Body of pancreas (tissue), 4 donors: ENCODE measurements around the gene MAN1B1. TPM values are rescaled to one million over a fixed set of nuclear protein-coding genes. Genes with fewer than 3 reads are reported as not detected.

ENCODE experiments used
- ATAC-seq: fragments of 150-250 bp; one replicate; pipeline ENCODE4 v1.9.1; 2016
- DNase-seq, 4 donors: peaks; one replicate each; pipeline ENCODE4 v3.0.0-alpha.2; 2019
- H3K27ac ChIP-seq, 4 donors: fragments of 200-600 bp; sonication (generic); 1 replicate in 3 of 4; 2 replicates in 1 of 4; pipeline versions ENCODE4 v1.5.1 to v1.6.1; 2016 to 2019; ENCODE audit warnings: mild to moderate bottlenecking in 1 of 4, mixed read lengths in 1 of 4, moderate library complexity in 1 of 4
- H3K27me3 ChIP-seq, 2 donors: fragments of 200-600 bp; sonication (generic); one replicate each; pipeline ENCODE4 v1.6.0; 2016; ENCODE audit warnings: mild to moderate bottlenecking in 1 of 2
- H3K36me3 ChIP-seq, 2 donors: fragments of 200-600 bp; sonication (generic); replicated peaks in 1 of 2; 2 replicates each; pipeline ENCODE4 v1.5.1; 2016; ENCODE audit warnings: low read depth in 2 of 2; ENCODE audit not compliant: insufficient read depth in 1 of 2
- H3K4me1 ChIP-seq: fragments of 200-600 bp; sonication (generic); one replicate; pipeline ENCODE4 v1.6.0; 2016
- H3K4me3 ChIP-seq, 2 donors: fragments of 200-600 bp; sonication (generic); 1 replicate in 1 of 2; 2 replicates in 1 of 2; pipeline ENCODE4 v1.5.1; 2016 to 2019
- H3K9me3 ChIP-seq, 3 donors: fragments of 200-600 bp; sonication (generic); 1 replicate in 2 of 3; 2 replicates in 1 of 3; pipeline ENCODE4 v1.5.1; 2016
- POLR2A ChIP-seq, 3 donors: fragments of 450-650 bp; IDR thresholded peaks; one replicate each; pipeline ENCODE4 v1.6.1; 2016; ENCODE audit warnings: antibody characterized with exemption in 3 of 3, mild to moderate bottlenecking in 2 of 3
- WGBS, 2 donors: methylation state at CpG; one replicate each; pipeline ENCODE4 v1.1.5; 2017; 5-methylcytosine and 5-hydroxymethylcytosine counted together
- intact Hi-C: fragments of 100-400 bp; cut with DNase I; formaldehyde crosslinking; loops from one replicate; pipeline ENCODE4 v1.15.1; 2023
- total RNA-seq, 2 donors: library from RNA; depleted of rRNA; stranded (reverse); fragments of >200 nt; gene quantifications; one replicate each; pipeline ENCODE4 v1.1.0, GENCODE V29; 2016
- TF ChIP-seq, protein P1 (sequence below), 7 experiments: fragments of 450-650 bp in 4 of 7; fragments of 200-600 bp in 3 of 7; sonication (generic) in 3 of 7; IDR thresholded peaks; one replicate each; pipeline ENCODE4 v1.5.1; 2016 to 2019; ENCODE audit warnings: antibody characterized with exemption in 7 of 7

MAN1B1 gene
- total RNA-seq, 2 donors from 2014 or later: 32.6 to 34.2 TPM

DNA sequence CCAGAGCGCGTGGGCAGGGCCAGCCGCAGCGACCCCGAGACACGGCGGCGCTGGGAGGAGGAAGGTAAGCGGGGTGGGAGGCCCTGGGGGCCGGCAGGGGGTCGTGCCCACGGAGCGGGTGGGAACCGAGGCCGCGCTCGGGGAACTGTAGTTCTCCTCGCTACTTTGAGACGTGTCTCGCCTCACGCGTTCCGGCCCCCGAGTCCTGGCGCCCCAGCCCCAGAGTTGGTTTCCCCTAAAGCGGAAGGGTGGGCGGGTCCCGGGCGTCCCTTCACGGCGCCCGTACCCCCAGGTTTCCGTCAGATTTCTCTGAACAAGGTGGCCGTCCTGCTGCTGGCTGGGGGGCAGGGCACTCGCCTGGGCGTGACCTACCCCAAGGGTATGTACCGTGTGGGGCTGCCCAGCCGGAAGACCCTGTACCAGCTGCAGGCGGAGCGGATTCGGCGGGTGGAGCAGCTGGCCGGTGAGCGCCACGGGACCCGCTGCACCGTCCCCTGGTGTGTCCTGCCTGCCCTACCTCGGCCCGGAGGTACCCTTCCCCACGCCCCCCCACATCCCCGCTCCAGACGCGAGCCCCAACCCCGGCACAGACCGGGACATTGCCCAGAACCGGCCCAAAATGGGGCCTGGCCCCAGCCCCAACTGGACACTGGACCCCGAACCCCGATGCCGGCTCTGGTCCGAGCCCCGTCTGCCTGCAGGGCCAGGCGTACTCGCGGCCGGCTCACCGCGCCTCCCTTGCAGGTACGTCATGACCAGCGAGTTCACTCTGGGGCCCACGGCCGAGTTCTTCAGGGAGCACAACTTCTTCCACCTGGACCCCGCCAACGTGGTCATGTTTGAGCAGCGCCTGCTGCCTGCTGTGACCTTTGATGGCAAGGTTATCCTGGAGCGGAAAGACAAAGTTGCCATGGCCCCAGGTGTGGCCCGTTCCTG lies 8.8 kb upstream of the MAN1B1 start:
- peak in 1 of 4 donors; percentile 42 for DNase-seq
- H3K4me1 ChIP-seq: peaks cover 21% of the 10 kb centered on the region
- peak overlapping the region; percentile 54 to 70 for H3K4me3 ChIP-seq
- no peaks in the 10 kb centered on the region for H3K9me3 ChIP-seq
- no peak overlapping the region for H3K27ac ChIP-seq
- ATAC-seq: peak; percentile 18
- intact Hi-C loops: no loop called here
- H3K36me3 ChIP-seq: no peaks in the 10 kb centered on the region
- H3K27me3 ChIP-seq: no peaks in the 10 kb centered on the region
- WGBS, 2 donors: 17 to 42% methylated on average over 9 to 54 of the region's 76 CpGs
- TF ChIP-seq POLR2A (IDR thresholded peaks at IDR 0.05): no peak
- TF ChIP-seq, protein P1, sequence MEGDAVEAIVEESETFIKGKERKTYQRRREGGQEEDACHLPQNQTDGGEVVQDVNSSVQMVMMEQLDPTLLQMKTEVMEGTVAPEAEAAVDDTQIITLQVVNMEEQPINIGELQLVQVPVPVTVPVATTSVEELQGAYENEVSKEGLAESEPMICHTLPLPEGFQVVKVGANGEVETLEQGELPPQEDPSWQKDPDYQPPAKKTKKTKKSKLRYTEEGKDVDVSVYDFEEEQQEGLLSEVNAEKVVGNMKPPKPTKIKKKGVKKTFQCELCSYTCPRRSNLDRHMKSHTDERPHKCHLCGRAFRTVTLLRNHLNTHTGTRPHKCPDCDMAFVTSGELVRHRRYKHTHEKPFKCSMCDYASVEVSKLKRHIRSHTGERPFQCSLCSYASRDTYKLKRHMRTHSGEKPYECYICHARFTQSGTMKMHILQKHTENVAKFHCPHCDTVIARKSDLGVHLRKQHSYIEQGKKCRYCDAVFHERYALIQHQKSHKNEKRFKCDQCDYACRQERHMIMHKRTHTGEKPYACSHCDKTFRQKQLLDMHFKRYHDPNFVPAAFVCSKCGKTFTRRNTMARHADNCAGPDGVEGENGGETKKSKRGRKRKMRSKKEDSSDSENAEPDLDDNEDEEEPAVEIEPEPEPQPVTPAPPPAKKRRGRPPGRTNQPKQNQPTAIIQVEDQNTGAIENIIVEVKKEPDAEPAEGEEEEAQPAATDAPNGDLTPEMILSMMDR (IDR thresholded peaks at IDR 0.05): no peak

- H3K36me3 ChIP-seq: no peaks in the 10 kb centered on the region
- no peak for TF ChIP-seq POLR2A (IDR thresholded peaks at IDR 0.05)
- TF ChIP-seq, protein P1 (IDR thresholded peaks at IDR 0.05): no peak
- no peak for DNase-seq
- ATAC-seq: no peak
- no peaks in the 10 kb centered on the region for H3K9me3 ChIP-seq
- H3K4me3 ChIP-seq: no peak overlapping the region
- peaks cover 21% of the 10 kb centered on the region for H3K4me1 ChIP-seq
- intact Hi-C loops: no loop called here
- H3K27me3 ChIP-seq: no peaks in the 10 kb centered on the region
- WGBS, 2 donors: 81 to 88% methylated on average over 12 to 39 of the region's 51 CpGs
- no peak overlapping the region for H3K27ac ChIP-seq
These were observed 7.9 kb upstream of the MAN1B1 start for GRCh38 chr9:137078701-137079400.

- Histone ChIP-seq H3K36me3 (no peaks in the 10 kb centered on the region), H3K27ac (no peak overlapping the region), H3K9me3 (no peaks in the 10 kb centered on the region), H3K27me3 (no peaks in the 10 kb centered on the region), H3K4me3 (no peak overlapping the region), H3K4me1 (peaks cover 21% of the 10 kb centered on the region)
- TF ChIP-seq, protein P1 (IDR thresholded peaks at IDR 0.05): no peak
- no peak for TF ChIP-seq POLR2A (IDR thresholded peaks at IDR 0.05)
- intact Hi-C loops: no loop called here
- 90 to 100% methylated on average over 1 to 12 of the region's 13 CpGs for WGBS, 2 donors
- no peak for ATAC-seq
- no peak for DNase-seq
These were observed 7.4 kb upstream of the MAN1B1 start for GRCh38 chr9:137079401-137079787.

GRCh38 chr9:137080260-137081122 lies 6.3 kb upstream of the MAN1B1 start:
- 91 to 92% methylated on average over 6 to 24 of the region's 24 CpGs for WGBS, 2 donors
- DNase-seq (no peak), ATAC-seq (no peak)
- H3K4me3 ChIP-seq: no peak overlapping the region
- no peak for TF ChIP-seq POLR2A (IDR thresholded peaks at IDR 0.05)
- TF ChIP-seq, protein P1 (IDR thresholded peaks at IDR 0.05): no peak
- H3K9me3 ChIP-seq: no peaks in the 10 kb centered on the region
- H3K27ac ChIP-seq: no peak overlapping the region
- intact Hi-C loops: no loop called here
- H3K36me3 ChIP-seq: no peaks in the 10 kb centered on the region
- no peaks in the 10 kb centered on the region for H3K27me3 ChIP-seq
- H3K4me1 ChIP-seq: peaks cover 27% of the 10 kb centered on the region
